ENCODE data around the gene APOL3.

GRCh38 chr22:36175892-36176291 lies 15.3 kb upstream of the APOL3 start:
- no peak for TF ChIP-seq POLR2A (IDR thresholded peaks at IDR 0.05; ENCODE audit: low read length)
- TF ChIP-seq GATA1 (IDR thresholded peaks at IDR 0.05; ENCODE audit: low read depth, low read length) = no peak
